H1 (cell line): ENCODE data around the gene SMIM20. TPM values are rescaled to one million over a fixed set of nuclear protein-coding genes. Genes with fewer than 3 reads are reported as not detected.

Experiments used
- HDAC2 ChIP-seq, 2 experiments: fragments of 300-600 bp in 1 of 2; sonication (generic) in 1 of 2; IDR thresholded peaks; 2 replicates each; pipeline ENCODE4 v1.6.1; 2011 to 2012; ENCODE audit warnings: low read depth in 2 of 2, low read length in 2 of 2, mild to moderate bottlenecking in 2 of 2, moderate library complexity in 2 of 2, borderline replicate concordance in 1 of 2, inconsistent platforms in 1 of 2
- KDM4A ChIP-seq: IDR thresholded peaks from one replicate; pipeline ENCODE4 v1.7.1; 2012; ENCODE audit warnings: low read depth, mild to moderate bottlenecking, moderate library complexity, low read length, inconsistent platforms; ENCODE audit not compliant: severe bottlenecking
- polyA plus RNA-seq, 7 experiments: library from polyadenylated mRNA; depleted of rRNA in 3 of 7; stranded (reverse) in 5 of 7; unstranded in 2 of 7; fragments of >200 nt in 5 of 7; fragments of 200-250 nt in 2 of 7; gene quantifications; 1 replicate in 5 of 7; 2 replicates in 1 of 7; 4 replicates in 1 of 7; pipeline versions ENCODE4 v1.2.1 to v1.2.3, GENCODE V29; 2011 to 2013; ENCODE audit warnings: missing spikeins in 2 of 7, mixed read lengths in 2 of 7
- total RNA-seq: library from RNA; stranded (reverse); fragmentation: NEBNext Ultra II Directional; extraction: Animal tissue kit (Norgen Biotek cat#: 25700); gene quantifications from 2 replicates; pipeline ENCODE4 v1.2.1, GENCODE V29; 2021

SMIM20 gene
- total and polyA plus RNA-seq, 2 of the 8 experiments (the other 6 are each of a cell fraction or from before 2014, with no cell fraction given): 21.9 to 36.9 TPM

DNA sequence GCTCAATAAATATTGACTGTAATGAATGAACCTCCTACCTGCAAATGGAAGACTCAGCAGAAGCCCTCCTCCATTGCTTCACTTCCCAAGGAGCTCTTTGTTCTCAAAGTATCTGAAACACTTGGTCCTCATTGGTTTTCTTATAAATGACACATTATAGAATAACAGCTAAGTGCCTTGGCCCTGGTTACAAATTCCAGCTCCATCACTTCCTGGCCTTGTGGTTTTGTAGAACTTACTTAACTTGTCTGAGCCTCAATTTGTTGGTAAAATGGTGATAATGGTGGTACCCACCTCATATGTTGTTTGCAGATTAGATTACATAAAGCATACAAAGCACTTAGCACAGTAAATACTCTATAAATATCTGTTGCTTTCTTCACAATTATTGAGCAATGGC is 25.2 kb upstream of the SMIM20 start (continued):
- no peak for TF ChIP-seq HDAC2 (IDR thresholded peaks at IDR 0.05; ENCODE audit: borderline replicate concordance in 1 of 2, low read depth in 2 of 2, low read length in 2 of 2)
- no peak for TF ChIP-seq KDM4A
- TF ChIP-seq, all 59 proteins: peak for 0
